PC-3 (cell line): Measurements from ENCODE around the gene ZFPM1.

ENCODE experiments used
- CTCF ChIP-seq: fragments of 300-600 bp; sonication (generic); conservative IDR thresholded peaks from 2 replicates; pipeline ENCODE4 v1.5.1; 2017; ENCODE audit warnings: antibody characterized with exemption, low read depth, mild to moderate bottlenecking, low read length
- EZH2 ChIP-seq: fragments of 300-600 bp; sonication (generic); IDR thresholded peaks from one replicate; pipeline ENCODE4 v1.6.1; 2017; ENCODE audit warnings: antibody characterized with exemption, mild to moderate bottlenecking, low read length; ENCODE audit not compliant: unreplicated experiment
- EZH2phosphoT487 ChIP-seq: fragments of 300-600 bp; sonication (generic); IDR thresholded peaks from 2 replicates; pipeline ENCODE4 v1.6.1; 2018; ENCODE audit warnings: mild to moderate bottlenecking, antibody characterized with exemption, low read length, borderline replicate concordance

DNA sequence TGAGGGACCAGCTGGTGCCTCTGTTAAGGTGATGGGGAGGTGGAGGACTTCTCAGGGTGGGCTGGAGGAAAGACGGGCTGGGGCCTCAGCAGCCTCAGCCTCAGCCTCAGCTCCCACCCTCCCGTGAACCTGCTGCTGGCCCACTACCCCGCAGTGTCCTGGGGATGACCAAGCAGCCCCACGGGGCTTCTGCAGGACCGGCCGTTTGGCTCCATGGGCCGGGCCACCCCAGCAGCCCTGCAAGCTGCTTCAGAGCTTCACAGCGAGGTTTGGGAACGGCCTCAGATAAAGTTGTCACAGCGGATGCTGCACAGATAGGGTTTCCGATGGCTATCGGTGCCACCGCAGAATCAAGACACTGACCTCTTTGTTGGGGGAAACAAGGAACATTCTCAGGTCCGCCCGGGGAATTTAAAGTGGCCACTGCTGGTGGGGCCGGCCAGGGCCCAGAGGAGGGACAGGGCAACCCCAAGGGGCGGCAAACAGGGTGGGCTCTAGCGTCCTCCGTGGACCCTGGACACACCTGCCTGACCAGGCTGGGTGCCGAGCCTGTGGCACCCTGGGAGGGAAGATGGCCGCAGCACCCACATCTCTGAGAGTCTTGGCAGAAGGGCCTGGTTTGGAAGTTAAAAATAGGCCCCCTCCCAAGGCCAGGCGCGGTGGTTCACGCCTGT is 69.3 kb downstream of the ZFPM1 start:
- TF ChIP-seq CTCF (no peak), EZH2phosphoT487 (no peak), EZH2 (no peak)
